Fibroblast of lung (primary cell): Measurements from ENCODE around the gene CDYL2. TPM values are rescaled to one million over a fixed set of nuclear protein-coding genes. Genes with fewer than 3 reads are reported as not detected.

Source experiments
- DNase-seq, 2 donors: peaks; one replicate each; pipeline versions ENCODE4 v3.0.0 to v3.0.0-alpha.2; 2010; ENCODE audit warnings: low read depth in 2 of 2
- H2AFZ ChIP-seq: 2 replicates; pipeline ENCODE4 v1.5.1; 2012; ENCODE audit warnings: low read length, control low read depth, inconsistent platforms
- H3K27ac ChIP-seq: 2 replicates; pipeline ENCODE4 v1.5.1; 2011; ENCODE audit warnings: low read length, control low read depth; ENCODE audit not compliant: insufficient read depth
- H3K27me3 ChIP-seq: 2 replicates; pipeline ENCODE4 v1.5.1; 2011; ENCODE audit warnings: mild to moderate bottlenecking, low read length; ENCODE audit not compliant: control insufficient read depth, insufficient read depth
- H3K36me3 ChIP-seq: 2 replicates; pipeline ENCODE4 v1.5.1; 2011; ENCODE audit warnings: low read length; ENCODE audit not compliant: control insufficient read depth, insufficient read depth
- H3K4me1 ChIP-seq: 2 replicates; pipeline ENCODE4 v1.5.1; 2011; ENCODE audit warnings: low read length; ENCODE audit not compliant: control insufficient read depth, insufficient read depth; ENCODE audit errors: extremely low read depth
- H3K4me2 ChIP-seq: 2 replicates; pipeline ENCODE4 v1.5.1; 2011; ENCODE audit warnings: low read length, control low read depth; ENCODE audit not compliant: insufficient read depth; ENCODE audit errors: extremely low read depth
- H3K4me3 ChIP-seq, 4 experiments: fragments of 200-600 bp in 1 of 4; sonication (generic) in 1 of 4; replicated peaks in 1 of 4; 2 replicates each; pipeline ENCODE4 v1.5.1; 2011 to 2016; ENCODE audit warnings: low read length in 4 of 4, low read depth in 3 of 4, mild to moderate bottlenecking in 3 of 4, control low read depth in 2 of 4, inconsistent platforms in 1 of 4, mixed read lengths in 1 of 4; ENCODE audit not compliant: insufficient read depth in 1 of 4; ENCODE audit errors: control extremely low read depth in 1 of 4
- H3K79me2 ChIP-seq: 2 replicates; pipeline ENCODE4 v1.5.1; 2012; ENCODE audit warnings: mild to moderate bottlenecking, low read length, inconsistent platforms; ENCODE audit not compliant: control insufficient read depth, insufficient read depth
- H3K9ac ChIP-seq: 2 replicates; pipeline ENCODE4 v1.5.1; 2011; ENCODE audit warnings: mild to moderate bottlenecking, low read length, control low read depth; ENCODE audit not compliant: insufficient read depth
- H3K9me3 ChIP-seq: 2 replicates; pipeline ENCODE4 v1.5.1; 2012; ENCODE audit warnings: low read depth, low read length; ENCODE audit not compliant: control insufficient read depth, insufficient read depth
- H4K20me1 ChIP-seq: 2 replicates; pipeline ENCODE4 v1.5.1; 2011; ENCODE audit warnings: low read length; ENCODE audit not compliant: control insufficient read depth, insufficient read depth; ENCODE audit errors: extremely low read depth
- EZH2 ChIP-seq: IDR thresholded peaks from 2 replicates; pipeline ENCODE4 v1.5.1; 2012; ENCODE audit warnings: low read length, control low read depth, mild to moderate bottlenecking; ENCODE audit errors: missing control alignments
- polyA plus RNA-seq, 2 donors: library from polyadenylated mRNA; depleted of rRNA in 1 of 2; stranded (reverse) in 1 of 2; unstranded in 1 of 2; fragments of >200 nt; gene quantifications; 2 replicates each; pipeline ENCODE4 v1.2.1, GENCODE V29; 2011 to 2012; ENCODE audit warnings: missing spikeins in 1 of 2
- total RNA-seq: library from RNA; depleted of rRNA; stranded (reverse); fragments of >200 nt; gene quantifications from 2 replicates; pipeline ENCODE4 v1.2.1, GENCODE V29; 2014
- TF ChIP-seq, protein P1 (sequence below), 2 donors: IDR thresholded peaks in 1 of 2; conservative IDR thresholded peaks in 1 of 2; 1 replicate in 1 of 2; 2 replicates in 1 of 2; pipeline ENCODE4 v1.5.1; 2011 to 2012; ENCODE audit warnings: low read length in 2 of 2, control low read depth in 1 of 2, inconsistent platforms in 1 of 2, low read depth in 1 of 2, mild to moderate bottlenecking in 1 of 2

Gene CDYL2
- total and polyA plus RNA-seq, 2 donors (not counting 1 experiment from before 2014, with no cell fraction given) = 1.1 to 3.5 TPM

DNA sequence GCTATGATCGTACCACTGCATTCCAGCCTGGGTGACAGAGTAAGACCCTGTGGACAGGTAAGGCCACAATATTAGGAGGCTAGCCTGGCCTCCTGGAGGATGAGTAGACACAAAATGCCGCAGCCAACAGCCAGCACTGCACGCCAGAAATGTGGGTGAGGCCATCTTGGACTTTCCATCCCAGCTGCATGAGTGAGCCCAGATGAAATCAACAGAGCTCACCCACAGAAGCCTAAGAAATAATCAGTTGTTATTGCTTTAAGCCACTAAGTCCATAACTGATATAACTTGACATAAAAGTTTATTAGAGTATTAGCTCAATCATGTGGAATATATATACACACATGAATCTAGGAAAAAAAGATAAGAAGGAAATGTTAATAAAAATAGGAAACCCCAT lies 101.7 kb downstream of the CDYL2 start:
- no peaks in the 10 kb centered on the region for H3K79me2 ChIP-seq
- H3K27ac ChIP-seq = no peak overlapping the region
- H3K4me1 ChIP-seq = no peaks in the 10 kb centered on the region
- H3K4me3 ChIP-seq = no peak overlapping the region
- no peak overlapping the region for H2AFZ ChIP-seq
- no peak overlapping the region for H3K4me2 ChIP-seq
- TF ChIP-seq, protein P1, sequence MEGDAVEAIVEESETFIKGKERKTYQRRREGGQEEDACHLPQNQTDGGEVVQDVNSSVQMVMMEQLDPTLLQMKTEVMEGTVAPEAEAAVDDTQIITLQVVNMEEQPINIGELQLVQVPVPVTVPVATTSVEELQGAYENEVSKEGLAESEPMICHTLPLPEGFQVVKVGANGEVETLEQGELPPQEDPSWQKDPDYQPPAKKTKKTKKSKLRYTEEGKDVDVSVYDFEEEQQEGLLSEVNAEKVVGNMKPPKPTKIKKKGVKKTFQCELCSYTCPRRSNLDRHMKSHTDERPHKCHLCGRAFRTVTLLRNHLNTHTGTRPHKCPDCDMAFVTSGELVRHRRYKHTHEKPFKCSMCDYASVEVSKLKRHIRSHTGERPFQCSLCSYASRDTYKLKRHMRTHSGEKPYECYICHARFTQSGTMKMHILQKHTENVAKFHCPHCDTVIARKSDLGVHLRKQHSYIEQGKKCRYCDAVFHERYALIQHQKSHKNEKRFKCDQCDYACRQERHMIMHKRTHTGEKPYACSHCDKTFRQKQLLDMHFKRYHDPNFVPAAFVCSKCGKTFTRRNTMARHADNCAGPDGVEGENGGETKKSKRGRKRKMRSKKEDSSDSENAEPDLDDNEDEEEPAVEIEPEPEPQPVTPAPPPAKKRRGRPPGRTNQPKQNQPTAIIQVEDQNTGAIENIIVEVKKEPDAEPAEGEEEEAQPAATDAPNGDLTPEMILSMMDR (conservative IDR thresholded peaks at IDR 0.05 in 1 of 2, IDR thresholded peaks at IDR 0.05 in 1 of 2; ENCODE audit: low read depth in 1 of 2, low read length in 2 of 2) = no peak
- no peak for DNase-seq
- no peaks in the 10 kb centered on the region for H3K27me3 ChIP-seq
- no peak overlapping the region for H3K9ac ChIP-seq
- H4K20me1 ChIP-seq = no peaks in the 10 kb centered on the region
- H3K9me3 ChIP-seq = no peaks in the 10 kb centered on the region
- no peaks in the 10 kb centered on the region for H3K36me3 ChIP-seq

DNA sequence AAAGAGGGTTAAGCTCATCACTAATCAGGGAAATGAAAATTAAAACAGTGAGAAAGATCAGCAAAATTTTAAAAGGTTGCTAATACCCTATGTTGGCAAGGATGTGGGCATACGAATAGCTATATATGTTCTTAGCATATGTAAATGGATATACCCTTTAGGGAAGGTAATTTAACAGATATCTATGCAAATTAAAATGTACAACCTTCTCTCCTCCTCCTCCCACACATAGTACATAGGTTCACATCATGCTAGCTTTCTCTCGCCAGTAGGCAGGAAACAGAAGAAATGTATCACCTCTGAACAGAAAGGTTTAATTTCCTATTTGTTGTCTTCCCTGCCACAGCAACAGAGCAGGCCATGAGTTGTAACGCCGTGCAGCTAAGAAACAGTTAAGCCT lies 103.8 kb downstream of the CDYL2 start:
- Histone ChIP-seq H3K27me3 (no peaks in the 10 kb centered on the region), H3K4me2 (no peak overlapping the region), H3K27ac (no peak overlapping the region)

DNA sequence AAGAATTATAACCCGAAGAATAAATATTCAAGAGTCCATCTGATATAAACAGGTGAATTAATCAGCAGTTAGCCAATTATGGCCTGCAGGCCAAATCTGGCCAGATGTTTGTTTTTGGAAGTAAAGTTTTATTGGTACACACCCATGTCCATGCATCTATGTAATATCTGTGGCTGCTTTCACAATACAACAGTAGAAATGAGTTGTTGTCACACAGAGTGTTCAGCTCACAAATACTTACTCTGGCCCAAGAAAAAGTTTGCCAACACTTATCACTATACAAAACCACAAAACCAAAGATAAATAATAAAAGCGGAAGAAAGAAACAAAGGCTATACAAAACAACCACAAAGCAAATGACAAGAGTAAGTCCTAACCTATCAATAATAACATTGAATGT lies 109.4 kb downstream of the CDYL2 start:
- Histone ChIP-seq H2AFZ (no peak overlapping the region), H3K27ac (no peak overlapping the region), H4K20me1 (no peaks in the 10 kb centered on the region), H3K36me3 (no peaks in the 10 kb centered on the region), H3K9me3 (no peaks in the 10 kb centered on the region), H3K4me2 (no peak overlapping the region), H3K9ac (no peak overlapping the region), H3K27me3 (no peaks in the 10 kb centered on the region), H3K4me3 (no peak overlapping the region), H3K4me1 (no peaks in the 10 kb centered on the region), H3K79me2 (no peaks in the 10 kb centered on the region)
- peak in 1 of 2 donors; percentile 11 for DNase-seq
- TF ChIP-seq, protein P1 (conservative IDR thresholded peaks at IDR 0.05 in 1 of 2, IDR thresholded peaks at IDR 0.05 in 1 of 2; ENCODE audit: low read depth in 1 of 2, low read length in 2 of 2) = no peak
- TF ChIP-seq EZH2 = no peak

More for the DNA sequence above, 103.8 kb downstream of the CDYL2 start:
- Histone ChIP-seq H3K4me1 (no peaks in the 10 kb centered on the region), H3K9ac (no peak overlapping the region), H2AFZ (no peak overlapping the region), H3K36me3 (no peaks in the 10 kb centered on the region), H3K9me3 (no peaks in the 10 kb centered on the region), H3K4me3 (no peak overlapping the region), H3K79me2 (no peaks in the 10 kb centered on the region), H4K20me1 (no peaks in the 10 kb centered on the region)
- DNase-seq = no peak
- TF ChIP-seq, protein P1 (conservative IDR thresholded peaks at IDR 0.05 in 1 of 2, IDR thresholded peaks at IDR 0.05 in 1 of 2; ENCODE audit: low read depth in 1 of 2, low read length in 2 of 2) = no peak
- no peak for TF ChIP-seq EZH2
